ENCODE results near the gene MGMT.

DNA sequence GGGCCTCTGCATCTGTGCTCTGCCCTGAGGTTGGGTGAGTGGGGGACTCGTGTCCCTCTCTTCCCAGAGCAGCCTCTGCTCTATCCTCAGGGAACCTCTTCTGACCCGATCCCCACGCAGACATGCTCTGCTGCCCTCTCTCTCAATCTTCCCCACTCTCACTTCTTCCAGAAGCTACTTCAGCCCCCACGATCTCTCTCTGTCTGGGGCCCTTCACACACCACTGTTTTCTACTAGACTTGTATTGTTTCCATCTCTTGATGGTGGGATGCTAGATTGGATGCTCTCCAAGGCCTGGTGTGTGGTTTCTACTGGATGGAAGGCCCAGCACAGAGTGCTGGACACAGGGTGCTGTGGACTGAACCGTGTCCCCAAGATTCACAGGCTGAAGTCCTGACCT is 10.0 kb downstream of the MGMT start:
- TF ChIP-seq RNF2 (IDR thresholded peaks at IDR 0.05) (no peak), ETS1 (conservative IDR thresholded peaks at IDR 0.05; ENCODE audit: control insufficient read depth, low read depth, low read length) (no peak), ATF7 (IDR thresholded peaks at IDR 0.05) (no peak)
- TF ChIP-seq, protein P1, sequence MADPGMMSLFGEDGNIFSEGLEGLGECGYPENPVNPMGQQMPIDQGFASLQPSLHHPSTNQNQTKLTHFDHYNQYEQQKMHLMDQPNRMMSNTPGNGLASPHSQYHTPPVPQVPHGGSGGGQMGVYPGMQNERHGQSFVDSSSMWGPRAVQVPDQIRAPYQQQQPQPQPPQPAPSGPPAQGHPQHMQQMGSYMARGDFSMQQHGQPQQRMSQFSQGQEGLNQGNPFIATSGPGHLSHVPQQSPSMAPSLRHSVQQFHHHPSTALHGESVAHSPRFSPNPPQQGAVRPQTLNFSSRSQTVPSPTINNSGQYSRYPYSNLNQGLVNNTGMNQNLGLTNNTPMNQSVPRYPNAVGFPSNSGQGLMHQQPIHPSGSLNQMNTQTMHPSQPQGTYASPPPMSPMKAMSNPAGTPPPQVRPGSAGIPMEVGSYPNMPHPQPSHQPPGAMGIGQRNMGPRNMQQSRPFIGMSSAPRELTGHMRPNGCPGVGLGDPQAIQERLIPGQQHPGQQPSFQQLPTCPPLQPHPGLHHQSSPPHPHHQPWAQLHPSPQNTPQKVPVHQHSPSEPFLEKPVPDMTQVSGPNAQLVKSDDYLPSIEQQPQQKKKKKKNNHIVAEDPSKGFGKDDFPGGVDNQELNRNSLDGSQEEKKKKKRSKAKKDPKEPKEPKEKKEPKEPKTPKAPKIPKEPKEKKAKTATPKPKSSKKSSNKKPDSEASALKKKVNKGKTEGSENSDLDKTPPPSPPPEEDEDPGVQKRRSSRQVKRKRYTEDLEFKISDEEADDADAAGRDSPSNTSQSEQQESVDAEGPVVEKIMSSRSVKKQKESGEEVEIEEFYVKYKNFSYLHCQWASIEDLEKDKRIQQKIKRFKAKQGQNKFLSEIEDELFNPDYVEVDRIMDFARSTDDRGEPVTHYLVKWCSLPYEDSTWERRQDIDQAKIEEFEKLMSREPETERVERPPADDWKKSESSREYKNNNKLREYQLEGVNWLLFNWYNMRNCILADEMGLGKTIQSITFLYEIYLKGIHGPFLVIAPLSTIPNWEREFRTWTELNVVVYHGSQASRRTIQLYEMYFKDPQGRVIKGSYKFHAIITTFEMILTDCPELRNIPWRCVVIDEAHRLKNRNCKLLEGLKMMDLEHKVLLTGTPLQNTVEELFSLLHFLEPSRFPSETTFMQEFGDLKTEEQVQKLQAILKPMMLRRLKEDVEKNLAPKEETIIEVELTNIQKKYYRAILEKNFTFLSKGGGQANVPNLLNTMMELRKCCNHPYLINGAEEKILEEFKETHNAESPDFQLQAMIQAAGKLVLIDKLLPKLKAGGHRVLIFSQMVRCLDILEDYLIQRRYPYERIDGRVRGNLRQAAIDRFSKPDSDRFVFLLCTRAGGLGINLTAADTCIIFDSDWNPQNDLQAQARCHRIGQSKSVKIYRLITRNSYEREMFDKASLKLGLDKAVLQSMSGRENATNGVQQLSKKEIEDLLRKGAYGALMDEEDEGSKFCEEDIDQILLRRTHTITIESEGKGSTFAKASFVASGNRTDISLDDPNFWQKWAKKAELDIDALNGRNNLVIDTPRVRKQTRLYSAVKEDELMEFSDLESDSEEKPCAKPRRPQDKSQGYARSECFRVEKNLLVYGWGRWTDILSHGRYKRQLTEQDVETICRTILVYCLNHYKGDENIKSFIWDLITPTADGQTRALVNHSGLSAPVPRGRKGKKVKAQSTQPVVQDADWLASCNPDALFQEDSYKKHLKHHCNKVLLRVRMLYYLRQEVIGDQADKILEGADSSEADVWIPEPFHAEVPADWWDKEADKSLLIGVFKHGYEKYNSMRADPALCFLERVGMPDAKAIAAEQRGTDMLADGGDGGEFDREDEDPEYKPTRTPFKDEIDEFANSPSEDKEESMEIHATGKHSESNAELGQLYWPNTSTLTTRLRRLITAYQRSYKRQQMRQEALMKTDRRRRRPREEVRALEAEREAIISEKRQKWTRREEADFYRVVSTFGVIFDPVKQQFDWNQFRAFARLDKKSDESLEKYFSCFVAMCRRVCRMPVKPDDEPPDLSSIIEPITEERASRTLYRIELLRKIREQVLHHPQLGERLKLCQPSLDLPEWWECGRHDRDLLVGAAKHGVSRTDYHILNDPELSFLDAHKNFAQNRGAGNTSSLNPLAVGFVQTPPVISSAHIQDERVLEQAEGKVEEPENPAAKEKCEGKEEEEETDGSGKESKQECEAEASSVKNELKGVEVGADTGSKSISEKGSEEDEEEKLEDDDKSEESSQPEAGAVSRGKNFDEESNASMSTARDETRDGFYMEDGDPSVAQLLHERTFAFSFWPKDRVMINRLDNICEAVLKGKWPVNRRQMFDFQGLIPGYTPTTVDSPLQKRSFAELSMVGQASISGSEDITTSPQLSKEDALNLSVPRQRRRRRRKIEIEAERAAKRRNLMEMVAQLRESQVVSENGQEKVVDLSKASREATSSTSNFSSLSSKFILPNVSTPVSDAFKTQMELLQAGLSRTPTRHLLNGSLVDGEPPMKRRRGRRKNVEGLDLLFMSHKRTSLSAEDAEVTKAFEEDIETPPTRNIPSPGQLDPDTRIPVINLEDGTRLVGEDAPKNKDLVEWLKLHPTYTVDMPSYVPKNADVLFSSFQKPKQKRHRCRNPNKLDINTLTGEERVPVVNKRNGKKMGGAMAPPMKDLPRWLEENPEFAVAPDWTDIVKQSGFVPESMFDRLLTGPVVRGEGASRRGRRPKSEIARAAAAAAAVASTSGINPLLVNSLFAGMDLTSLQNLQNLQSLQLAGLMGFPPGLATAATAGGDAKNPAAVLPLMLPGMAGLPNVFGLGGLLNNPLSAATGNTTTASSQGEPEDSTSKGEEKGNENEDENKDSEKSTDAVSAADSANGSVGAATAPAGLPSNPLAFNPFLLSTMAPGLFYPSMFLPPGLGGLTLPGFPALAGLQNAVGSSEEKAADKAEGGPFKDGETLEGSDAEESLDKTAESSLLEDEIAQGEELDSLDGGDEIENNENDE (IDR thresholded peaks at IDR 0.05; ENCODE audit: low read depth, low read length) = no peak

Data from K562 (cell line).